Caco-2 (cell line): ENCODE data around the gene UBALD1. TPM values are rescaled to one million over a fixed set of nuclear protein-coding genes. Genes with fewer than 3 reads are reported as not detected.

Experiments
- BruUV-seq: library from RNA; stranded (reverse); fragments of 400-500 nt; replicated peaks from 2 replicates; lab custom pipeline; 2021; lab: Mats Ljungman, UMichigan
- CTCF ChIA-PET: fragments of 300-600 bp; sonication (Branson Sonifier 250); formaldehyde crosslinking; loops from one replicate; lab custom pipeline; 2022; ENCODE audit warnings: antibody characterized with exemption; lab: Charles Lee
- POLR2A ChIA-PET: fragments of 300-600 bp; sonication (Branson Sonifier 250); formaldehyde crosslinking; loops from one replicate; lab custom pipeline; 2022; ENCODE audit warnings: antibody characterized with exemption; lab: Charles Lee
- DNase-seq, 2 experiments: peaks; one replicate each; pipeline versions ENCODE4 v3.0.0 to v3.0.0-alpha.2; 2020 to 2022
- H3K27me3 ChIP-seq: replicated peaks from 2 replicates; pipeline ENCODE4 v1.6.0; 2011; ENCODE audit warnings: low read length; ENCODE audit not compliant: control insufficient read depth, insufficient read depth
- H3K36me3 ChIP-seq: 2 replicates; pipeline ENCODE4 v1.5.1; 2011; ENCODE audit warnings: low read length; ENCODE audit not compliant: control insufficient read depth, insufficient read depth
- H3K4me1 ChIP-seq: fragments of 250-450 bp; sonication (Bioruptor Pico); 2 replicates; pipeline ENCODE4 v1.5.1; 2020; ENCODE audit warnings: mild to moderate bottlenecking
- H3K4me3 ChIP-seq: 2 replicates; pipeline ENCODE4 v1.5.1; 2011; ENCODE audit warnings: low read depth, mild to moderate bottlenecking, control low read depth, low read length
- H3K9me3 ChIP-seq: fragments of 250-450 bp; sonication (Bioruptor Pico); 2 replicates; pipeline ENCODE4 v1.5.1; 2020; ENCODE audit warnings: mild to moderate bottlenecking, moderate library complexity
- H3K27ac Mint-ChIP-seq: one replicate; pipeline ENCODE4 v1.8.0; 2022; ENCODE audit warnings: mixed read lengths; ENCODE audit not compliant: unreplicated experiment
- H3K27me3 Mint-ChIP-seq: one replicate; pipeline ENCODE4 v1.8.0; 2022; ENCODE audit warnings: mixed read lengths; ENCODE audit not compliant: insufficient read depth, unreplicated experiment
- H3K36me3 Mint-ChIP-seq: one replicate; pipeline ENCODE4 v1.8.0; 2022; ENCODE audit warnings: mild to moderate bottlenecking, mixed read lengths; ENCODE audit not compliant: insufficient read depth, unreplicated experiment
- H3K4me1 Mint-ChIP-seq: one replicate; pipeline ENCODE4 v1.8.0; 2022; ENCODE audit warnings: low read depth, mixed read lengths; ENCODE audit not compliant: unreplicated experiment
- H3K4me3 Mint-ChIP-seq: one replicate; pipeline ENCODE4 v1.8.0; 2022; ENCODE audit warnings: mild to moderate bottlenecking, moderate library complexity, mixed read lengths; ENCODE audit not compliant: unreplicated experiment
- H3K9me3 Mint-ChIP-seq: one replicate; pipeline ENCODE4 v1.8.0; 2022; ENCODE audit warnings: mixed read lengths; ENCODE audit not compliant: unreplicated experiment
- intact Hi-C: fragments of 100-400 bp; cut with micrococcal nuclease; formaldehyde crosslinking; loops from one replicate; pipeline ENCODE4 v1.10.0; 2022; ENCODE audit not compliant: unreplicated experiment
- total RNA-seq: library from RNA; stranded (reverse); gene quantifications from 2 replicates; pipeline ENCODE4 v1.2.3, GENCODE V29; 2022
- TF ChIP-seq, protein P1 (sequence below), 2 experiments: fragments of 200-600 bp in 1 of 2; IDR thresholded peaks; 1 replicate in 1 of 2; 2 replicates in 1 of 2; pipeline versions ENCODE4 v1.5.1 to v1.8.0; 2011 to 2022; ENCODE audit warnings: antibody characterized with exemption in 1 of 2, control low read depth in 1 of 2, inconsistent platforms in 1 of 2, low read depth in 1 of 2, low read length in 1 of 2, mild to moderate bottlenecking in 1 of 2, moderate library complexity in 1 of 2; ENCODE audit not compliant: insufficient read depth in 1 of 2, severe bottlenecking in 1 of 2, unreplicated experiment in 1 of 2

Gene UBALD1
- total RNA-seq, 1 experiment from 2014 or later = 32.4 TPM

- BruUV-seq = no TSS peak
- no peak overlapping the region for H3K4me3 Mint-ChIP-seq
- Histone ChIP-seq H3K27me3 (no peaks in the 10 kb centered on the region), H3K4me3 (no peak overlapping the region), H3K36me3 (no peaks in the 10 kb centered on the region; the same call in 1 of the 2 replicates), H3K9me3 (no peaks in the 10 kb centered on the region), H3K4me1 (peaks cover 12% of the 10 kb centered on the region)
- H3K4me1 Mint-ChIP-seq = peaks cover 8% of the 10 kb centered on the region
- ChIA-PET POLR2A (interaction anchor here (0.5 to 2.8 kb wide), 4 partner anchors 8 to 145 kb away, joined by 3 to 20 read pairs (median 3); partner anchors contain the start of genes ANKS3 and DNAAF8), CTCF (interaction anchor here (1.0 to 2.8 kb wide), 9 partner anchors 7 to 111 kb away, joined by 3 to 13 read pairs (median 4); partner anchors contain the start of genes ANKS3, CDIP1 and DNAAF8)
- no peak for DNase-seq
- H3K27ac Mint-ChIP-seq = no peak overlapping the region
- H3K36me3 Mint-ChIP-seq = peaks cover 19% of the 10 kb centered on the region
- intact Hi-C loops = no loop called here
- H3K27me3 Mint-ChIP-seq = no peaks in the 10 kb centered on the region
- H3K9me3 Mint-ChIP-seq = no peaks in the 10 kb centered on the region
- TF ChIP-seq, protein P1, sequence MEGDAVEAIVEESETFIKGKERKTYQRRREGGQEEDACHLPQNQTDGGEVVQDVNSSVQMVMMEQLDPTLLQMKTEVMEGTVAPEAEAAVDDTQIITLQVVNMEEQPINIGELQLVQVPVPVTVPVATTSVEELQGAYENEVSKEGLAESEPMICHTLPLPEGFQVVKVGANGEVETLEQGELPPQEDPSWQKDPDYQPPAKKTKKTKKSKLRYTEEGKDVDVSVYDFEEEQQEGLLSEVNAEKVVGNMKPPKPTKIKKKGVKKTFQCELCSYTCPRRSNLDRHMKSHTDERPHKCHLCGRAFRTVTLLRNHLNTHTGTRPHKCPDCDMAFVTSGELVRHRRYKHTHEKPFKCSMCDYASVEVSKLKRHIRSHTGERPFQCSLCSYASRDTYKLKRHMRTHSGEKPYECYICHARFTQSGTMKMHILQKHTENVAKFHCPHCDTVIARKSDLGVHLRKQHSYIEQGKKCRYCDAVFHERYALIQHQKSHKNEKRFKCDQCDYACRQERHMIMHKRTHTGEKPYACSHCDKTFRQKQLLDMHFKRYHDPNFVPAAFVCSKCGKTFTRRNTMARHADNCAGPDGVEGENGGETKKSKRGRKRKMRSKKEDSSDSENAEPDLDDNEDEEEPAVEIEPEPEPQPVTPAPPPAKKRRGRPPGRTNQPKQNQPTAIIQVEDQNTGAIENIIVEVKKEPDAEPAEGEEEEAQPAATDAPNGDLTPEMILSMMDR (IDR thresholded peaks at IDR 0.05; ENCODE audit: insufficient read depth in 1 of 2, low read depth in 1 of 2, low read length in 1 of 2, severe bottlenecking in 1 of 2, unreplicated experiment in 1 of 2) = no peak
These were observed 8.9 kb upstream of the UBALD1 start for GRCh38 chr16:4623593-4623992.

GRCh38 chr16:4618645-4619418 lies 4.1 kb upstream of the UBALD1 start:
- no peaks in the 10 kb centered on the region for H3K9me3 ChIP-seq
- BruUV-seq = no TSS peak
- TF ChIP-seq, protein P1 (IDR thresholded peaks at IDR 0.05; ENCODE audit: insufficient read depth in 1 of 2, low read depth in 1 of 2, low read length in 1 of 2, severe bottlenecking in 1 of 2, unreplicated experiment in 1 of 2) = no peak
- Mint-ChIP-seq H3K27me3 (no peaks in the 10 kb centered on the region), H3K27ac (no peak overlapping the region), H3K36me3 (peaks cover 18% of the 10 kb centered on the region), H3K4me1 (peaks cover 7% of the 10 kb centered on the region), H3K9me3 (no peaks in the 10 kb centered on the region), H3K4me3 (no peak overlapping the region)
- H3K36me3 ChIP-seq = no peaks in the 10 kb centered on the region
- peaks cover 25% of the 10 kb centered on the region for H3K4me1 ChIP-seq
- no peaks in the 10 kb centered on the region for H3K27me3 ChIP-seq
- POLR2A ChIA-PET = interaction anchor here (0.6 kb wide), 1 partner anchor 49 kb away, joined by 3 read pairs; no protein-coding TSS in a partner anchor
- no peak overlapping the region for H3K4me3 ChIP-seq
- intact Hi-C loops = no loop called here
- CTCF ChIA-PET = interaction anchor here (1.1 kb wide), 1 partner anchor 47 kb away, joined by 3 read pairs; no protein-coding TSS in a partner anchor
- DNase-seq = no peak

GRCh38 chr16:4617880-4618279 lies 3.2 kb upstream of the UBALD1 start:
- no peaks in the 10 kb centered on the region for H3K9me3 Mint-ChIP-seq
- peaks cover 33% of the 10 kb centered on the region for H3K4me1 ChIP-seq
- no TSS peak for BruUV-seq
- H3K27ac Mint-ChIP-seq = peak overlapping the region; percentile 100
- H3K27me3 ChIP-seq = no peaks in the 10 kb centered on the region
- no peaks in the 10 kb centered on the region for H3K27me3 Mint-ChIP-seq
- TF ChIP-seq, protein P1 (IDR thresholded peaks at IDR 0.05; ENCODE audit: insufficient read depth in 1 of 2, low read depth in 1 of 2, low read length in 1 of 2, severe bottlenecking in 1 of 2, unreplicated experiment in 1 of 2) = no peak
- ChIA-PET CTCF (interaction anchor here (1.1 to 2.6 kb wide), 2 partner anchors 33 to 48 kb away, joined by 3 to 13 read pairs; no protein-coding TSS in a partner anchor), POLR2A (no interaction called here)
- H3K4me1 Mint-ChIP-seq = peaks cover 7% of the 10 kb centered on the region
- no peaks in the 10 kb centered on the region for H3K9me3 ChIP-seq
- DNase-seq = no peak
- H3K36me3 ChIP-seq = no peaks in the 10 kb centered on the region
- no peak overlapping the region for H3K4me3 ChIP-seq
- intact Hi-C loops = no loop called here
- peaks cover 22% of the 10 kb centered on the region for H3K36me3 Mint-ChIP-seq
- peak overlapping the region; percentile 35 for H3K4me3 Mint-ChIP-seq
